Trophoblast cell (in vitro differentiated cells and primary cell): ENCODE measurements around the gene ZFP62.

Source experiments
- DNase-seq, 2 donors: peaks; one replicate each; pipeline ENCODE4 v3.0.0-alpha.2; 2016
- H2AFZ ChIP-seq: 2 replicates; pipeline ENCODE4 v1.6.1; 2013; ENCODE audit warnings: low read length, moderate library complexity, mild to moderate bottlenecking; ENCODE audit not compliant: insufficient read depth, poor library complexity
- H2AK5ac ChIP-seq: 2 replicates; pipeline ENCODE4 v1.6.1; 2013; ENCODE audit warnings: mild to moderate bottlenecking, low read length
- H2BK120ac ChIP-seq: 2 replicates; pipeline ENCODE4 v1.6.1; 2013; ENCODE audit warnings: low read length, mild to moderate bottlenecking, moderate library complexity; ENCODE audit not compliant: insufficient read depth, poor library complexity
- H2BK12ac ChIP-seq: 2 replicates; pipeline ENCODE4 v1.6.1; 2013; ENCODE audit warnings: mild to moderate bottlenecking, low read length, moderate library complexity
- H2BK5ac ChIP-seq: 2 replicates; pipeline ENCODE4 v1.6.1; 2013; ENCODE audit warnings: low read length, low read depth, moderate library complexity, mild to moderate bottlenecking; ENCODE audit not compliant: poor library complexity
- H3K14ac ChIP-seq: 2 replicates; pipeline ENCODE4 v1.6.1; 2013; ENCODE audit warnings: mild to moderate bottlenecking, low read length
- H3K18ac ChIP-seq: 2 replicates; pipeline ENCODE4 v1.6.1; 2013; ENCODE audit warnings: mild to moderate bottlenecking, low read length
- H3K23ac ChIP-seq: 2 replicates; pipeline ENCODE4 v1.6.1; 2013; ENCODE audit warnings: low read length
- H3K27ac ChIP-seq: 2 replicates; pipeline ENCODE4 v1.5.1; 2013; ENCODE audit warnings: low read depth, mild to moderate bottlenecking, inconsistent platforms, low read length, moderate library complexity
- H3K27me3 ChIP-seq: 2 replicates; pipeline ENCODE4 v1.6.1; 2013; ENCODE audit warnings: inconsistent platforms, mild to moderate bottlenecking, low read length, moderate library complexity; ENCODE audit not compliant: insufficient read depth
- H3K36me3 ChIP-seq, 2 experiments: 1 replicate in 1 of 2; 2 replicates in 1 of 2; pipeline ENCODE4 v1.6.1; 2013; ENCODE audit warnings: low read length in 2 of 2, mild to moderate bottlenecking in 2 of 2, moderate library complexity in 1 of 2; ENCODE audit not compliant: insufficient read depth in 2 of 2, control insufficient read depth in 1 of 2
- H3K4ac ChIP-seq: 2 replicates; pipeline ENCODE4 v1.6.1; 2013; ENCODE audit warnings: low read depth, mild to moderate bottlenecking, low read length, moderate library complexity
- H3K4me1 ChIP-seq, 2 experiments: 1 replicate in 1 of 2; 2 replicates in 1 of 2; pipeline ENCODE4 v1.6.1; 2013; ENCODE audit warnings: low read length in 2 of 2, mild to moderate bottlenecking in 2 of 2, moderate library complexity in 1 of 2; ENCODE audit not compliant: insufficient read depth in 2 of 2, control insufficient read depth in 1 of 2
- H3K4me2 ChIP-seq: 2 replicates; pipeline ENCODE4 v1.6.1; 2013; ENCODE audit warnings: inconsistent platforms, mild to moderate bottlenecking, low read length, moderate library complexity
- H3K4me3 ChIP-seq: 2 replicates; pipeline ENCODE4 v1.5.1; 2013; ENCODE audit warnings: mild to moderate bottlenecking, low read depth, low read length, inconsistent platforms
- H3K79me1 ChIP-seq: one replicate; pipeline ENCODE4 v1.6.1; 2013; ENCODE audit warnings: low read length
- H3K79me2 ChIP-seq: 2 replicates; pipeline ENCODE4 v1.6.1; 2013; ENCODE audit warnings: low read length, mild to moderate bottlenecking; ENCODE audit not compliant: control insufficient read depth, insufficient read depth, poor library complexity
- H3K9ac ChIP-seq: 2 replicates; pipeline ENCODE4 v1.6.1; 2013; ENCODE audit warnings: mild to moderate bottlenecking, low read length
- H3K9me3 ChIP-seq: 2 replicates; pipeline ENCODE4 v1.6.1; 2013; ENCODE audit warnings: low read depth, mild to moderate bottlenecking, control low read depth, inconsistent platforms, low read length; ENCODE audit not compliant: insufficient read depth
- H4K12ac ChIP-seq: 2 replicates; pipeline ENCODE4 v1.6.1; 2013; ENCODE audit warnings: low read depth, mild to moderate bottlenecking, low read length, moderate library complexity
- H4K8ac ChIP-seq: 2 replicates; pipeline ENCODE4 v1.6.1; 2013; ENCODE audit warnings: low read depth, mild to moderate bottlenecking, low read length, moderate library complexity
- H4K91ac ChIP-seq: one replicate; pipeline ENCODE4 v1.6.1; 2013; ENCODE audit warnings: low read depth, mild to moderate bottlenecking, low read length, moderate library complexity
- WGBS: extraction: QIAGEN DNeasy Blood & Tissue Kit; methylation state at CpG from one replicate; pipeline ENCODE4 v1.1.7; 2013; ENCODE audit warnings: missing lambda C conversion rate; ENCODE audit not compliant: insufficient read length, insufficient coverage; ENCODE audit errors: extremely low coverage; 5-methylcytosine and 5-hydroxymethylcytosine counted together

The ZFP62 gene

DNA sequence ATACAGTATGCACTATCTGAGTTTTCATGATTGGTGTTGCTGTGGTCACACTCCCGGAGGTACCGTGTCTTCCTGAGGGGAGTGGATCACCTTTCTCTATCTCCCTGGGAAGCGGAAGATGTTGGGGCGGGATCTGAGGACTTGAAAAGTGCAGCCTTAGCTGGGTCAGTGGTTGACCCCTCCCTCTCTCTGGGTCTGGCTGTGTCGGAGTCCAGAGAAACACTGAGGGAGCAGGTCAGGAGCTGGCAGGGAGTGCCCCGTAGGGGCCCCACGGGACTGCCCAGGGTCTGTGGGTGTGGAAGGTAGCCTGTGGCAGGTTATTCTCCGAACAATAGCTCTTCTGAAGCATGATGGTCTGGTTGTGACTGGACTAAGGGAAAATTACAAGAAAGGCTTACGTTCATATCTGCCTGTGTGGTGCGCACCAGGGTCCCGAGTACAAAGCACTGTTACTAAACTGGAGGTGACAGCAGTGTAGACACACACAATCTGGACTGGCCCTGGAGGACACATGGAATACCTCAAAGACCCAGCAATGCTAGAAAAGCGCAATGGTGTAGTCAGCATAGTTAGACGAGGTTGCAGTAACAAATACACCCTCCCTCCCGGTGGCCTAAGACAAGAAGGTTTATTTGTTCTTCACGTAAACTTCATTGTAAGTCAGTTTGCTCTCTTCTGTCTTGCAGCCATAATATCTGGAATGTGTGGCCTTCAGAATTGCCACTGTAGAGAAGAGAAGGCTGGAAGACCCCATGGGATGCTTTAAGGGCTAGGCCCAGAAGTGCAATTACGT lies 9.4 kb upstream of the ZFP62 start:
- no peak overlapping the region for H3K18ac ChIP-seq
- no peak overlapping the region for H2BK120ac ChIP-seq
- H4K12ac ChIP-seq, result no peak overlapping the region
- no peaks in the 10 kb centered on the region for H3K27me3 ChIP-seq
- no peak overlapping the region for H4K8ac ChIP-seq
- H3K23ac ChIP-seq, result no peak overlapping the region
- H2BK5ac ChIP-seq, result no peak overlapping the region
- H3K9me3 ChIP-seq, result peaks cover 2% of the 10 kb centered on the region
- H3K36me3 ChIP-seq, result no peaks in the 10 kb centered on the region
- H2AK5ac ChIP-seq, result no peak overlapping the region
- H4K91ac ChIP-seq, result no peak overlapping the region
- no peaks in the 10 kb centered on the region for H3K79me2 ChIP-seq
- no peak overlapping the region for H3K4ac ChIP-seq
- H3K9ac ChIP-seq, result no peak overlapping the region
- no peaks in the 10 kb centered on the region for H3K79me1 ChIP-seq
- H2AFZ ChIP-seq, result no peak overlapping the region
- no peak overlapping the region for H3K4me2 ChIP-seq
- H3K4me1 ChIP-seq, result peaks cover 0 to 2% of the 10 kb centered on the region in 2 experiments
- no peak overlapping the region for H3K27ac ChIP-seq
- H2BK12ac ChIP-seq, result no peak overlapping the region
- no peak overlapping the region for H3K14ac ChIP-seq
- no CpG with 5 or more reads among the region's 16 CpGs for WGBS
- no peak for DNase-seq
- no peak overlapping the region for H3K4me3 ChIP-seq

DNA sequence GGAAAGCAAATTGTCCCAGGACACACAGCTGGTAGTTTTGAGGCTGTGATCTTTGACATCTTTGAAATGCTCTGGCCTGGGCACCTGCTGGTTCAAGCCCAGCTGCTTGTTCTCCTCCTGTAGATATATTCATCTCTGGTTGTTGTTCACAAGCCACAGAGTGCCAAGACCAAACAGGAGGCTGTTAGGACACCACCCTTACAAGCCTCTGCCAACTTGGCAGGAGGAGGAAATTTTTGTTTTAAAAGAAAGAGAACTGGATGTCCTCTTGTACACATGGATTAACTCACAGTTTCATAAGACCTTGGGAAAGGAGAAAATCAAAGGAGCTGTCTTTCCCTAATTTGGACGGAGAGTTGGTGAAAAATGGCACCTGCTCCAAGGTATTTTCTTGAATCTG lies 8.5 kb upstream of the ZFP62 start:
- H3K36me3 ChIP-seq, result no peaks in the 10 kb centered on the region
- H3K14ac ChIP-seq, result no peak overlapping the region
- peaks cover 0 to 2% of the 10 kb centered on the region in 2 experiments for H3K4me1 ChIP-seq
- H3K4ac ChIP-seq, result no peak overlapping the region
- H3K79me2 ChIP-seq, result no peaks in the 10 kb centered on the region
- H3K9me3 ChIP-seq, result no peaks in the 10 kb centered on the region
- no peak overlapping the region for H2BK12ac ChIP-seq
- H3K79me1 ChIP-seq, result no peaks in the 10 kb centered on the region
- H2BK5ac ChIP-seq, result no peak overlapping the region
- H3K27me3 ChIP-seq, result no peaks in the 10 kb centered on the region
- H2AFZ ChIP-seq, result no peak overlapping the region
- no peak overlapping the region for H3K4me2 ChIP-seq
- no peak overlapping the region for H2BK120ac ChIP-seq
- no peak overlapping the region for H3K4me3 ChIP-seq
- no peak overlapping the region for H3K27ac ChIP-seq
- H3K9ac ChIP-seq, result no peak overlapping the region
- H4K8ac ChIP-seq, result no peak overlapping the region
- DNase-seq, result no peak
- H4K91ac ChIP-seq, result no peak overlapping the region
- no peak overlapping the region for H3K18ac ChIP-seq
- H2AK5ac ChIP-seq, result no peak overlapping the region
- no peak overlapping the region for H4K12ac ChIP-seq
- H3K23ac ChIP-seq, result no peak overlapping the region
- no CpG with 5 or more reads among the region's 1 CpG for WGBS

DNA sequence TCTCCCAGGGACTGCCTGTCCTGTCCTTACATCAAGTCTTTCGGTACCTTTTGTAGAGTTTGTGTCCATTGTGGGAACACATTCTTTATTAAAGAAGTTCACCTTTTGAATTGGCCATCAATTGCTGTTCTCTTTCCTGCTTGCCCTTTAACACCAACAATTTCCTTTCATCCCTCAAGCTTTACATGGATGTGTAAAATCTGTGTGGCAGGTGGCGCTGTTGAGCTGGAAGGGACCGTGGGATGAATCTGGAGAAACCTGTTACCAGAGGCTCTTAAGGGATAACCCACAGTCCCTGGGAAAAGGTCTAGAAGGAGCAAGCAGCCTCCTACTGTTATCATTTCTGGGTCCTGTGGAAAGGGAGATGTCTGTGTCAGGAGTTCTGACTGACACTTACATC lies 7.9 kb upstream of the ZFP62 start:
- Histone ChIP-seq H2AK5ac (no peak overlapping the region), H4K8ac (no peak overlapping the region), H3K27ac (no peak overlapping the region), H2BK5ac (no peak overlapping the region), H3K4me1 (peaks cover 0 to 2% of the 10 kb centered on the region in 2 experiments), H4K12ac (no peak overlapping the region), H3K4me2 (no peak overlapping the region), H2BK120ac (no peak overlapping the region), H2BK12ac (no peak overlapping the region), H3K9me3 (no peaks in the 10 kb centered on the region), H3K4me3 (no peak overlapping the region), H3K23ac (no peak overlapping the region), H3K79me1 (no peaks in the 10 kb centered on the region), H3K9ac (no peak overlapping the region), H3K36me3 (no peaks in the 10 kb centered on the region), H3K14ac (no peak overlapping the region), H3K79me2 (no peaks in the 10 kb centered on the region), H3K27me3 (no peaks in the 10 kb centered on the region), H2AFZ (no peak overlapping the region), H3K18ac (no peak overlapping the region), H3K4ac (no peak overlapping the region), H4K91ac (no peak overlapping the region)
- WGBS, result no CpG with 5 or more reads among the region's 3 CpGs
- DNase-seq, result peak; percentile 86 to 96

DNA sequence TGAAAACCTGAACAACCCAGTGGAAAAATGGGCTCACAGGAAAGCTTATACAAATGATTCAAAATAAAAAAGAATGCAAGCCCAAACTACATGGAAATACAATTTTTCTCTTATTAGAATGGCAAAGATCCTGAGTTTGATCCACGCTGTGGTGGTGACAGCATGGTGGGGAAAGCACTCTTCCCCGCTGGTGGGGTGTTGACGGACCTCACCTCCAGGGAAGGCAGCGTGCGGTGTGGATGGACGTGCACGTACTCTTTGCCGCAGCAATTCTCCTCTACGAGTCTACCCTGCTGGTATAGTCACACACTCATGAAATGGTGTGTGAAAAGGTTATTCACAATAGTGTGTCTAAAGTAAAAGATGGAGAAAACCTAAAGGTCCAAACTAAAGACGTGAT lies 5.9 kb upstream of the ZFP62 start:
- Histone ChIP-seq H3K18ac (no peak overlapping the region), H3K9ac (no peak overlapping the region), H3K4ac (no peak overlapping the region), H2BK5ac (no peak overlapping the region), H3K36me3 (no peaks in the 10 kb centered on the region), H3K9me3 (no peaks in the 10 kb centered on the region), H2AFZ (no peak overlapping the region), H3K4me3 (no peak overlapping the region), H4K8ac (no peak overlapping the region), H4K91ac (no peak overlapping the region), H2BK120ac (no peak overlapping the region), H3K23ac (no peak overlapping the region), H3K79me1 (no peaks in the 10 kb centered on the region), H3K27me3 (no peaks in the 10 kb centered on the region), H3K27ac (no peak overlapping the region), H2AK5ac (no peak overlapping the region), H3K4me1 (no peaks in the 10 kb centered on the region), H3K4me2 (no peak overlapping the region), H4K12ac (no peak overlapping the region), H3K14ac (no peak overlapping the region), H2BK12ac (no peak overlapping the region), H3K79me2 (no peaks in the 10 kb centered on the region)
- WGBS, result no CpG with 5 or more reads among the region's 10 CpGs
- DNase-seq, result no peak
